Lower leg skin (tissue), 3 donors: ENCODE data around the gene PSPN.

ENCODE experiments used
- POLR2A ChIP-seq, 2 donors: fragments of 450-650 bp; IDR thresholded peaks; one replicate each; pipeline ENCODE4 v1.6.1; 2016 to 2017; ENCODE audit warnings: antibody characterized with exemption in 2 of 2, mild to moderate bottlenecking in 1 of 2, moderate library complexity in 1 of 2
- TF ChIP-seq, protein P1 (sequence below), 3 donors: fragments of 450-650 bp; IDR thresholded peaks; one replicate each; pipeline ENCODE4 v1.5.1; 2016; ENCODE audit warnings: antibody characterized with exemption in 3 of 3, mild to moderate bottlenecking in 3 of 3, moderate library complexity in 2 of 3

DNA sequence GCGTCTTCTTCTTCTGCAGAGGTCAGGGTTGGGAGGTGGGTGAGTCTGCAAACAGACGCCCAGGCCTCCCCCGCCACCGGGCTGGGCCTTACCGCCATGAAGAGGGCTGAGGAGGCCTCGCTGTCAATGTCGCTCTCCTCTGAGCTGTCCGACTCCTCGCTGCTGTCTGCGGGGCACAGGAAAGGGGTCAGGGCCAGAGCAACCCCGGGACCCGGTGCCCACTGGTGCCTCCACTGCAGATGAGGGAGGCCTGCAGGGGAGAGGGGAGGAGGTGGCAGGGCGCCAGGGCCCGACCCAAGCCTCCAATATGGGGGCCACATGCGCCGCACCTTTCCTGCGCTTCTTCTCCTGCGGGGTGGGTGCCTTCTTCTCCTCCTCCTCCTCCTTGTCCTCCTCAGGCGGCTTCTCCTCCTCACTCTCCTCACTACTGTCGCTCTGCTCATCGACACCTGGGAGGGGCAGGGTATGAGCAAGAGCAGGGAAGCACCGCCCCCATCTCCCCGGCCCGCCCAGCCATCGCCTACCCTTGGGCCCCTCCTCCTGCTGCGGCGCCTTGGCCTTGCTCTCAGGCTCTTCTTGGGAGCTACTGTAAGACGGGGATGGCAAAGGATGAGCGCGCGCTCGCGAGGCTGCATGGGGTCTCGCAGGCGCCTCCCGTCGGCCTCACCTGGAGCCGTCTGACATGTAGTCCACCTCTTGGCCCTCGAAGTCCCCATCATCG, 5.5 kb upstream of the PSPN start:
- TF ChIP-seq, protein P1, sequence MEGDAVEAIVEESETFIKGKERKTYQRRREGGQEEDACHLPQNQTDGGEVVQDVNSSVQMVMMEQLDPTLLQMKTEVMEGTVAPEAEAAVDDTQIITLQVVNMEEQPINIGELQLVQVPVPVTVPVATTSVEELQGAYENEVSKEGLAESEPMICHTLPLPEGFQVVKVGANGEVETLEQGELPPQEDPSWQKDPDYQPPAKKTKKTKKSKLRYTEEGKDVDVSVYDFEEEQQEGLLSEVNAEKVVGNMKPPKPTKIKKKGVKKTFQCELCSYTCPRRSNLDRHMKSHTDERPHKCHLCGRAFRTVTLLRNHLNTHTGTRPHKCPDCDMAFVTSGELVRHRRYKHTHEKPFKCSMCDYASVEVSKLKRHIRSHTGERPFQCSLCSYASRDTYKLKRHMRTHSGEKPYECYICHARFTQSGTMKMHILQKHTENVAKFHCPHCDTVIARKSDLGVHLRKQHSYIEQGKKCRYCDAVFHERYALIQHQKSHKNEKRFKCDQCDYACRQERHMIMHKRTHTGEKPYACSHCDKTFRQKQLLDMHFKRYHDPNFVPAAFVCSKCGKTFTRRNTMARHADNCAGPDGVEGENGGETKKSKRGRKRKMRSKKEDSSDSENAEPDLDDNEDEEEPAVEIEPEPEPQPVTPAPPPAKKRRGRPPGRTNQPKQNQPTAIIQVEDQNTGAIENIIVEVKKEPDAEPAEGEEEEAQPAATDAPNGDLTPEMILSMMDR (IDR thresholded peaks at IDR 0.05): no peak
- TF ChIP-seq POLR2A (IDR thresholded peaks at IDR 0.05): no peak
